ENCODE data around the gene MRPL24.

The MRPL24 gene

GRCh38 chr1:156707417-156708217 lies 33.3 kb downstream of the MRPL24 start:
- no peak for DNase-seq

DNA sequence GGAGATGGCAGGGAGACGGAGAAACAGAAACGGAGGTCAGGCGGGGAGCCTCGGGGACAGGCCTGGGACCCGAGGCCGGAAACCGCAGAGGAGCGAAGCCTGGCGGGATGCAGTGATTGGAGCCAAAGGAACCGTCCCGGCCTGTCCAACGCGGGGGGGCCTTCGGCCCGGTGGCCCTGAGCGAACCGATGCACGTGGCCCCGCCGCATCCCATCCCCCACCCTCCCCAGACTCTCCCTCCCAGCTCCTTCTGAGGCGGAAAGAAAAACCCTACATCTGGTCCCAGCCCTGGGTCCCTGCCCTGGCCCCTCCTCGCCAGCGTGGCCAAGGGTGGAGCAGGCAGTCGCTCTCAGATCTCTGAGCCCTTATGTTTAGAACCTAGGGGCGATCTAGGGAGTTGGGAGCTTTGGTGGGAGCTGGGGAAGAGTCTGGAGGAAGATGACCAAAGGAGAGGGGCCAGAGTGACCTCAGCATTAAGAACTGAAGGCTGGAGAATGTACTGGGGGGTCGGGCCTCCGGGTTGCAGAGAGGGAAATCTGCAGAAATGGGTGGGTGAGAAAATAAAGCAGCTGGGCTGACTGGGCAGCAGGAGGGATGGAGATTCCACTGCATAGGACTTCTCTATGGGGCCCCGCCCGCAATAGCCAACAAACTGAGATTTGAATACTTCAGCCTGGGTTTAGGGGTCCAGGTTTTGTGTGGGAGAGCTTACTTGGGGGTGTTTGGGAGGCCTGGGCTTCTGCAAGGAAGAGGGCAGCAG lies 34.1 kb downstream of the MRPL24 start:
- DNase-seq, result no peak

DNA sequence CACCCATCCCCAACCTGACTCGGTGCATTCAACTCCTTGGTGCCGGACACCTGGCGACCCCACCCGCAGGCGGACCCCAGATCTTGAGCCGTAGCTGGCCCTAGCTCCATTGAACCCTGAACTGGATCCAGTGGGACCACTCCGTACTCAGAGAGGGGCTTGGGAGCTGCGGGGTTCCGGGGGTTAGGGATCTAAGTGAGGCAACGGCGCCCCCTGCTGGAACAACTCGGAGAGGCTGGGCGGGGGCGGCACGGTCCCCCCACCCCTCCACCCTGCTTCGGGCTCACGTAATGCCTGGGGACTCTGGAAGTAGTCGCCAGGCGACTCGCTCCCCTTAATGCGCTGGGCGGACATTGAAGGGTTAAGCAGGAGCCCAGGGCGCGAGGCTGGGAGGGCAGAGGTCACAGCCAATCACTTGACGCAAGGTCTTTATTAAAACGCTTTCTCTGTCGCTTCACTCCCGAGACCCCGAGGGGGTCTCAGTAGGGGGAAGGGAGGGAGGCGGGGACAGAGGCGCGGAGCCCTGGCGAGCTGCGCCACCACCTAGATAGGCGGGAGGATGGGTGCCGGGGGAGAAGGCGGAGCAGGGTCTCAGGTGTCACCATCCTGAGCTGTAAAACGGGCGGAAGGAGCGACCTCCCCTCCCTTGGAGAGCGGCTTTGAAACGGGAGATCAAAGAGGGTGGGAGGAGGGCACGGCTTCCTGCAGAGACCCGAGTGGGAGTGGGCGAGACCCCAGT lies 34.8 kb downstream of the MRPL24 start:
- DNase-seq, result peak; percentile 62

DNA sequence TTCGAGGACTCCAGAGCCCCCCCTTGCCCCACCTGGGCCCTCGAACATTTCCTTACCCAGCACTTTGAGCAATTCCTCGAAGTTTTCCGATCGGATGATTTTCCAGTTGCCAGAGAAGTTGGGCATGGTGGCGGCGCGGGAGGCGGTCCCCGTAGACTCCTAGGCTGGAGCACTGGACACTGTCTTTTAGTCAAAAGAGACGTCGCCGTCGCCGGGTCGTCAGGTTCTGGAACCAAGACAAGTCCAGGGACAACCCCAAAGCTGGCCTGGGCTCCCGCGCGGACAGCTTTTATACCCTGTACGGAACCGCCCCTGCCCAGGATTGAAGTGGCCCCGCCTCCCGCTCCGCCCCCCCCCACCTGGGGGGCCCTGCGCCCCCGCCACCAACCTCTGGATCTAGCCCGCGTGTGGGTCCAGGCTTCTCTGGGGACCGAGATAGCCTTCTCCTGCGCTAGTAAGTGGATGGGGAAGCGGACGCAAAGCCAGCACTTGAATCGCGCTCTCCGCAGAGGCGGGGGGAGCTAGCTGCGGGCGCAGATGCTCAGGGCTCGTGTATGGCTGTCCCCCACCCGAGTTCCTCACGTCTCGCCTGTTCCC lies 35.5 kb downstream of the MRPL24 start, which contains the start of gene CRABP2:
Gene CRABP2, minus strand, starts transcription at position 263 of the 597 bp plus-strand sequence. Its CDS starts 137 bp downstream, at position 126.
- DNase-seq, result no peak

GRCh38 chr1:156704930-156705320 lies 36.0 kb downstream of the MRPL24 start:
- DNase-seq, result peak; percentile 54

GRCh38 chr1:156704166-156704711 lies 36.6 kb downstream of the MRPL24 start:
- DNase-seq, result no peak

GRCh38 chr1:156703741-156704140 lies 37.1 kb downstream of the MRPL24 start:
- no peak for DNase-seq

DNA sequence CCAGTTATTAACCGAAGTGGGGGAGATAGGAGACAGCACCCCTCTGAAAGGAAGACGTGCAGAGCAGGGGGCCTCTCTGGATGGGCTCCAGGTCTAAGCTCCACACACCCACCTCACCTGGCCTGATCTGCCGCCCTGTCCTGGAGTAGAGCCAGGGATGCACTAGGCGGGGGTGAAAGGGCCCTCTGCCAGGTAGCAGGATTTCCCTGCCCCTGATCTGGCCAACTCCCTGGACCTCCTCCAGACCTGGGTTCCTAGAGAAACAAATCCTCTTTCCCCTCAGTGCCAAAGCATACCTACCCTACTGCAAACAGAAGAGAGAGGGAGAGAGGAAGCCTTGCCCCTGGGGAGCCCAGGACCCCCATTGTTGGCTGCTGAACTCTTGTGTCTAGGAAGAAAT lies 37.6 kb downstream of the MRPL24 start:
- DNase-seq, result no peak

- DNase-seq, result no peak
Observed at GRCh38 chr1:156700736-156701531, 40.0 kb downstream of the MRPL24 start.

DNA sequence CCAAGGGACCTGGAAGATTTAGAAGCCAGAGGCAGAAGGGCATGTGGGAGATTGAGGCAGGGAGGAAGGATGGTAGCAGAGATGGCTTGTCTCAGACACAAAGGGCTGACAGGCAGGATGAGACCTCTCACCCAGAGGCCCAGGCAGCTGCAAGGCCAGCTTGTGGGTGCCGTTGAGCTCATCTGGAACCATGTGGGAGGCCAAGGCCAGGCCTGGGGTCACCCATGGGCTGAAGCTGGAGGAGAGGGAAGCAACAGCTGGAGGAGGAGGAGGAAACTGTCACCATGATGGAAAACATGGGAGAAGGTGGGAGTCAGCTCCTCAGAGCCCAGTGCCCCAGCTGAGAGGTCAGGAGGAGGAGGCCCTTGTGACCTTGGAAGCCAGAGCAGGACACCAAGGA lies 41.9 kb downstream of the MRPL24 start:
- no peak for DNase-seq

- no peak for DNase-seq
Observed at GRCh38 chr1:156697481-156697880, 43.4 kb downstream of the MRPL24 start.

- no peak for DNase-seq
Observed at GRCh38 chr1:156696755-156697154, 44.1 kb downstream of the MRPL24 start.

DNA sequence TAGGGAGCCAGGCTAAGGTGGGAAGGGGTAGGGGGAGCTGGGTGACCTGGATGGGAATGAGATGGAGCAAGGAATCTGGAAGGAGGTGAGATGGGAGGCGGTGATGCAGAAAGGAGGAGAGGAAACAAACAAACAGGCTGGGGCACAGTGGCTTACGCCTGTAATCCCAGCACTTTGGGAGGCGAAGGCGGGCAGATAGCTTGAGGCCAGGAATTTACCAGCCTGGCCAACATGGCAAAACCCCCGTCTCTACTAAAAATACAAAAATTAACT lies 46.3 kb downstream of the MRPL24 start:
- DNase-seq, result no peak

GRCh38 chr1:156693848-156694689 lies 46.8 kb downstream of the MRPL24 start:
- DNase-seq, result no peak

DNA sequence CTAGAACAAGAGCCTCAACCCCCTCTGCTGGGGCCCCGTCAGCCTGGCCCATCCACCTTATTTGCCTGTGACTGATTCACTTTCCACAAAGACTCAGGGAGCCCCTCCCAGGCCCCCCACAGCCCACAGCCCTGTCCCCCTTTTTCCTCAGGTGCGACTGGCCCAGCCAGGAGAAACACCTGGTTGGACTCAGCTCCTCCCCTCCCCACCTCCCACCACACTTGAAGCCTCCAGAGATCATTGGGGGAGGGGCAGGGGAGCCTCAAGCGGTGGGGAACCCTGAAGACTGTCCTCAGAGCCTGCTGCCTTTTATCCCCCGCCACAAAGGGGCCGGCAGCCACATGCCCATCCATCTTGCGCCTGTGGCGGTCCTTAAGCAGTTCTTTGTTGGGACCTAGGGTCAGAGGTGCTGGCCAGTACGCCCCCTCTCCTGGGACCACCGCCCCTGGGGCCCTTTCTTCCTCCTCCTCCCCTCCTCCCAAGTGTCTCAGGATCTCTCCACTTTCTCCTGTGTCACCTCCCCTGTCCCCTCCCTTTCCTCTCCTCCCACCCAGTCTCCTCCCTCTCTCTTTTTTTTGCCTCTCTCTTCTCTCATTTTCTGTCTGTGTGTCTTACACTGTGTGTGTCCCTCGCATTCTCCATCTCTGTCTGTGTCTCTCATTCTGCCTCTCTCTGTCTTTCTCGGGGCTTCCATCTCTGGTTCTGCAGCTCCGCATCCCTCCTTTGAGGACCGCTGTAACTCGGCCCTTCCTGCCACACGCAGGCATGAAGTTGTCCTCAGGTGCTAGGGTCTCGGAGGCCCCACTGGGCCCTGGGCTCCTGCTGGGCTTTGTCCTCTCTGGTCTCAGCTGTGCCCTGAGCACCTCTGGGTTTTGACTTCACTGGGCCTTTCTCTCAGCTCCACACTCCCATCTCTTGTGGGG lies 47.7 kb downstream of the MRPL24 start:
- no peak for DNase-seq

DNA sequence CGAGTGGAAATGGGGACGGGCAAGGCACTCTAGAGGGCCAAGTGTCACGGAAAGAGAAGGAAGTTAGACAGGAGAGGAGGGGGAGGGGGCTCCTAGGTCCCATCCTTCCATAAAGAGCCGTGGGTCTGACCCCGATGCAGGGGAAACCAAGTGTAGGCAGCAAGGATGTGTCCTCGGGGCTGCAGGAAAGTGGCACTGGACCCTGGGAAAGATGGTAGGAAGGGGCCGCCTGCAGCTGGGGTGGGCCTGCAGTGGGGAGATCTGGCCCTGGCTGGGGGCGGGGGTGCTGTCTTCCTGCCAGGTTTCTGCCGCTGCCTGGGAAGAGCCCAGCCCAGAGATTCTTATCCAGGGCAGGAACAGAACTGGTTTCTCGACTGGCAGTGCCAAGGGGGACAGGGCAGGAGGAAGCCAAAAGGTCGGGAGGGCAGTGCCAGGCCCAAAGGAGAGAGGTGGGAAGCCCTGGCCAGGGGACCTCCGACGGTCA lies 48.4 kb downstream of the MRPL24 start:
- no peak for DNase-seq

GRCh38 chr1:156691665-156692440 lies 49.0 kb downstream of the MRPL24 start:
- peak; percentile 47 for DNase-seq

DNA sequence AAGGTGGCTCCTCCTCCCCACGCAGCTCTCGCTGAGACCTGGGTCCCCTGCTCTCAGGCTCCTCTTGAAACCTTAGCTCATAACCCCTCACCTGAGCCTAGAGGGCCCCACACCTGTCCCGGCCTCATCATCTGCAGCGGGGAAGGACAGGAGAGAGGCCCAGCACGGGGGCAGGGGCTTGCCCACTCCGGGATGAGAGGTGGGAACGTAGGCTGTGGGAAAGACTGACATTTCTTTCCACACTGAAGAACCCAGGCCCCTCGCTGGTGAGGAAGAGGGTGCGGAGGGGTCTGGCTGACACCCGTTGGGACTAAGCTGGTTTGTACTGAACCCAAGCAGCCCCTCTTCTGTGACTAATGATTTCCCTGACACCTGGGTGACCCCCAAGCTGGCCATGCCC lies 49.7 kb downstream of the MRPL24 start:
- DNase-seq, result no peak

DNA sequence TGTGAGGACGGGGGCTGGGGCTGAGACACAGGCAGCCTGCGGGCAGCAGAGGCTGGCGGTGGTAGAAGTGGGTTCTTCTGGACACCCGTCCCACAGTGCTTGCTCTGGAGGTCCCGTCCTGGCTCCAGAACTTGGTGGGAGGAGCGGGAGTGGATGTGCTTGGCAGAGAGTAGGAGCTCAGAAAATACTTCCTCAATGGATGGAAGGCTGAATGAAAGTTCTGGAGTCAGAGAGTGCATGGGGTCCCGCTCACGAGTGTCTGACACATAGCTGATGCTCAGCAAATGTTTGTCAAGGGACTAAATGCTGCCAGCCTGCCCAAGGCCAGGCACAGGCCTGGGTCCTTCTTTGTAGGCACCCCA lies 50.2 kb downstream of the MRPL24 start:
- no peak for DNase-seq

All from 8988T (cell line).